Eye (tissue), 1 donor: ENCODE data around the gene SIK1.
A peak's percentile ranks its signal among the peaks of the same experiment; 100 is the strongest.

Source experiments
- DNase-seq: peaks from one replicate; pipeline ENCODE4 v3.0.0-alpha.2; 2015

SIK1 gene

GRCh38 chr21:43365611-43366426, 61.1 kb downstream of the SIK1 start:
- no peak for DNase-seq

- peak; percentile 31 for DNase-seq
These were observed 62.0 kb downstream of the SIK1 start for GRCh38 chr21:43364851-43365424.
